Peyer's patch (tissue), 4 donors: ENCODE measurements around the gene CDH24. TPM values are rescaled to one million over a fixed set of nuclear protein-coding genes. Genes with fewer than 3 reads are reported as not detected.

ENCODE experiments used
- DNase-seq, 3 donors: peaks; one replicate each; pipeline ENCODE4 v3.0.0-alpha.2; 2017 to 2019
- H3K27ac ChIP-seq, 4 donors: fragments of 200-600 bp; sonication (generic); one replicate each; pipeline ENCODE4 v1.5.1; 2016 to 2019
- H3K27me3 ChIP-seq, 2 donors: fragments of 200-600 bp; sonication (generic); one replicate each; pipeline ENCODE4 v1.5.1; 2019
- H3K36me3 ChIP-seq, 3 donors: fragments of 200-600 bp; sonication (generic); one replicate each; pipeline ENCODE4 v1.5.1; 2016 to 2019
- H3K4me1 ChIP-seq, 4 donors: fragments of 200-600 bp; sonication (generic); one replicate each; pipeline ENCODE4 v1.5.1; 2016 to 2019
- H3K4me3 ChIP-seq, 4 donors: fragments of 200-600 bp; sonication (generic); 1 replicate in 3 of 4; 2 replicates in 1 of 4; pipeline ENCODE4 v1.5.1; 2016 to 2019; ENCODE audit warnings: mild to moderate bottlenecking in 1 of 4
- H3K9me3 ChIP-seq, 4 donors: fragments of 200-600 bp; sonication (generic); one replicate each; pipeline ENCODE4 v1.5.1; 2016 to 2019; ENCODE audit warnings: mild to moderate bottlenecking in 1 of 4
- CTCF ChIP-seq, 6 experiments: fragments of 450-650 bp in 4 of 6; fragments of 200-600 bp in 2 of 6; sonication (generic) in 1 of 6; IDR thresholded peaks; one replicate each; pipeline ENCODE4 v1.5.1; 2017 to 2019; ENCODE audit warnings: antibody characterized with exemption in 6 of 6, mild to moderate bottlenecking in 3 of 6, moderate library complexity in 1 of 6
- POLR2A ChIP-seq, 2 donors: fragments of 450-650 bp; IDR thresholded peaks; one replicate each; pipeline ENCODE4 v1.5.1; 2017; ENCODE audit warnings: antibody characterized with exemption in 2 of 2, mild to moderate bottlenecking in 2 of 2, moderate library complexity in 2 of 2
- total RNA-seq, 4 donors: library from RNA; depleted of rRNA; stranded (reverse); fragments of >200 nt; gene quantifications; one replicate each; pipeline ENCODE4 v1.1.0, GENCODE V29; 2016

CDH24 gene
- total RNA-seq, 4 donors from 2014 or later = 1.1 to 12.4 (median 5.5) TPM

- no peaks in the 10 kb centered on the region for H3K27me3 ChIP-seq
- TF ChIP-seq CTCF (IDR thresholded peaks at IDR 0.05) (no peak), POLR2A (IDR thresholded peaks at IDR 0.05) (no peak)
- no peak overlapping the region for H3K27ac ChIP-seq
- no peak for DNase-seq
- no peaks in the 10 kb centered on the region for H3K9me3 ChIP-seq
- H3K36me3 ChIP-seq = peaks cover 0 to 12% (median 0%) of the 10 kb centered on the region in 3 donors
- H3K4me1 ChIP-seq = no peaks in the 10 kb centered on the region
- no peak overlapping the region for H3K4me3 ChIP-seq
Measured at GRCh38 chr14:23103581-23103980, 46.3 kb upstream of the CDH24 start.

- no peak overlapping the region for H3K27ac ChIP-seq
- H3K36me3 ChIP-seq = peaks cover 0 to 19% (median 0%) of the 10 kb centered on the region in 3 donors
- no peaks in the 10 kb centered on the region for H3K4me1 ChIP-seq
- no peak overlapping the region for H3K4me3 ChIP-seq
- no peaks in the 10 kb centered on the region for H3K9me3 ChIP-seq
- TF ChIP-seq CTCF (IDR thresholded peaks at IDR 0.05) (no peak), POLR2A (IDR thresholded peaks at IDR 0.05) (no peak)
- no peak for DNase-seq
- no peaks in the 10 kb centered on the region for H3K27me3 ChIP-seq
Measured at GRCh38 chr14:23102801-23103200, 45.5 kb upstream of the CDH24 start.

GRCh38 chr14:23101986-23102625, 44.8 kb upstream of the CDH24 start:
- H3K4me3 ChIP-seq = no peak overlapping the region
- no peak overlapping the region for H3K27ac ChIP-seq
- H3K4me1 ChIP-seq = peaks cover 0 to 2% (median 0%) of the 10 kb centered on the region in 4 donors
- H3K27me3 ChIP-seq = no peaks in the 10 kb centered on the region
- H3K9me3 ChIP-seq = no peaks in the 10 kb centered on the region
- no peak for DNase-seq
- TF ChIP-seq CTCF (IDR thresholded peaks at IDR 0.05) = no peak
- no peak for TF ChIP-seq POLR2A (IDR thresholded peaks at IDR 0.05)
- peaks cover 0 to 23% (median 0%) of the 10 kb centered on the region in 3 donors for H3K36me3 ChIP-seq

- no peak for TF ChIP-seq CTCF (IDR thresholded peaks at IDR 0.05)
- no peak for TF ChIP-seq POLR2A (IDR thresholded peaks at IDR 0.05)
- peaks cover 0 to 8% (median 4%) of the 10 kb centered on the region in 4 donors for H3K4me1 ChIP-seq
- H3K27ac ChIP-seq = no peak overlapping the region
- no peaks in the 10 kb centered on the region for H3K9me3 ChIP-seq
- H3K36me3 ChIP-seq = peaks cover 0 to 23% (median 0%) of the 10 kb centered on the region in 3 donors
- H3K4me3 ChIP-seq = no peak overlapping the region
- H3K27me3 ChIP-seq = no peaks in the 10 kb centered on the region
- DNase-seq = no peak
Measured at GRCh38 chr14:23101213-23101970, 44.1 kb upstream of the CDH24 start.

GRCh38 chr14:23099212-23099861, 42.0 kb upstream of the CDH24 start:
- Histone ChIP-seq H3K27me3 (no peaks in the 10 kb centered on the region), H3K4me1 (peaks cover 0 to 8% (median 5%) of the 10 kb centered on the region in 4 donors), H3K36me3 (peaks cover 0 to 23% (median 0%) of the 10 kb centered on the region in 3 donors), H3K4me3 (no peak overlapping the region), H3K9me3 (no peaks in the 10 kb centered on the region), H3K27ac (no peak overlapping the region)
- TF ChIP-seq POLR2A (IDR thresholded peaks at IDR 0.05) (no peak), CTCF (IDR thresholded peaks at IDR 0.05) (peak in 1 of 6 experiments; percentile 4)
- DNase-seq = no peak
